B cell (primary cell): ENCODE results near the gene CNGB1.

Experiments
- EZH2 ChIP-seq: IDR thresholded peaks from 2 replicates; pipeline ENCODE4 v1.6.1; 2012; ENCODE audit warnings: borderline replicate concordance, low read depth, mild to moderate bottlenecking, moderate library complexity, low read length; ENCODE audit not compliant: insufficient read depth, poor library complexity, severe bottlenecking
- TF ChIP-seq, protein P1 (sequence below): fragments of 200-600 bp; IDR thresholded peaks from one replicate; pipeline ENCODE4 v1.8.0; 2022; ENCODE audit warnings: antibody characterized with exemption, mild to moderate bottlenecking

- TF ChIP-seq, protein P1, sequence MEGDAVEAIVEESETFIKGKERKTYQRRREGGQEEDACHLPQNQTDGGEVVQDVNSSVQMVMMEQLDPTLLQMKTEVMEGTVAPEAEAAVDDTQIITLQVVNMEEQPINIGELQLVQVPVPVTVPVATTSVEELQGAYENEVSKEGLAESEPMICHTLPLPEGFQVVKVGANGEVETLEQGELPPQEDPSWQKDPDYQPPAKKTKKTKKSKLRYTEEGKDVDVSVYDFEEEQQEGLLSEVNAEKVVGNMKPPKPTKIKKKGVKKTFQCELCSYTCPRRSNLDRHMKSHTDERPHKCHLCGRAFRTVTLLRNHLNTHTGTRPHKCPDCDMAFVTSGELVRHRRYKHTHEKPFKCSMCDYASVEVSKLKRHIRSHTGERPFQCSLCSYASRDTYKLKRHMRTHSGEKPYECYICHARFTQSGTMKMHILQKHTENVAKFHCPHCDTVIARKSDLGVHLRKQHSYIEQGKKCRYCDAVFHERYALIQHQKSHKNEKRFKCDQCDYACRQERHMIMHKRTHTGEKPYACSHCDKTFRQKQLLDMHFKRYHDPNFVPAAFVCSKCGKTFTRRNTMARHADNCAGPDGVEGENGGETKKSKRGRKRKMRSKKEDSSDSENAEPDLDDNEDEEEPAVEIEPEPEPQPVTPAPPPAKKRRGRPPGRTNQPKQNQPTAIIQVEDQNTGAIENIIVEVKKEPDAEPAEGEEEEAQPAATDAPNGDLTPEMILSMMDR: no peak
- no peak for TF ChIP-seq EZH2
These were observed 39.0 kb upstream of the CNGB1 start for GRCh38 chr16:58009856-58010416.
